Hepatocyte (in vitro differentiated cells): ENCODE data around the gene HLA-E. TPM values are rescaled to one million over a fixed set of nuclear protein-coding genes. Genes with fewer than 3 reads are reported as not detected.
A peak's percentile ranks its signal among the peaks of the same experiment; 100 is the strongest.

Experiments
- DNase-seq: peaks from one replicate; pipeline ENCODE4 v3.0.0-alpha.2; 2016; ENCODE audit warnings: low spot score
- H2AFZ ChIP-seq: fragments of 200-600 bp; sonication (generic); 2 replicates; pipeline ENCODE4 v1.6.0; 2016; ENCODE audit warnings: antibody characterized with exemption, mild to moderate bottlenecking
- H3K27ac ChIP-seq: fragments of 200-600 bp; sonication (generic); 2 replicates; pipeline ENCODE4 v1.5.1; 2016; ENCODE audit warnings: mild to moderate bottlenecking
- H3K27me3 ChIP-seq: fragments of 200-600 bp; sonication (generic); 2 replicates; pipeline ENCODE4 v1.6.1; 2016
- H3K36me3 ChIP-seq: fragments of 200-600 bp; sonication (generic); replicated peaks from 2 replicates; pipeline ENCODE4 v1.5.1; 2016; ENCODE audit warnings: low read depth; ENCODE audit not compliant: insufficient read depth
- H3K4me1 ChIP-seq: fragments of 200-600 bp; sonication (generic); 2 replicates; pipeline ENCODE4 v1.5.1; 2016; ENCODE audit warnings: mild to moderate bottlenecking, moderate library complexity; ENCODE audit not compliant: insufficient read depth
- H3K4me2 ChIP-seq: fragments of 200-600 bp; sonication (generic); 2 replicates; pipeline ENCODE4 v1.6.0; 2016
- H3K4me3 ChIP-seq: fragments of 200-600 bp; sonication (generic); 2 replicates; pipeline ENCODE4 v1.5.1; 2016; ENCODE audit warnings: mild to moderate bottlenecking
- H3K79me2 ChIP-seq: fragments of 200-600 bp; sonication (generic); 2 replicates; pipeline ENCODE4 v1.6.0; 2017; ENCODE audit warnings: mild to moderate bottlenecking
- H3K9me2 ChIP-seq: fragments of 200-600 bp; sonication (generic); replicated peaks from 2 replicates; pipeline ENCODE4 v1.6.0; 2017; ENCODE audit warnings: mild to moderate bottlenecking; ENCODE audit not compliant: insufficient read depth
- H3K9me3 ChIP-seq: fragments of 200-600 bp; sonication (generic); 2 replicates; pipeline ENCODE4 v1.5.1; 2016; ENCODE audit warnings: low read depth, mild to moderate bottlenecking
- H4K20me1 ChIP-seq: fragments of 200-600 bp; sonication (generic); 2 replicates; pipeline ENCODE4 v1.6.0; 2016; ENCODE audit warnings: mild to moderate bottlenecking; ENCODE audit not compliant: insufficient read depth, poor library complexity, severe bottlenecking
- CTCF ChIP-seq: fragments of 200-600 bp; sonication (generic); IDR thresholded peaks from 2 replicates; pipeline ENCODE4 v1.5.1; 2016; ENCODE audit warnings: antibody characterized with exemption, mild to moderate bottlenecking; ENCODE audit not compliant: poor library complexity
- EZH2 ChIP-seq: fragments of 200-600 bp; sonication (generic); IDR thresholded peaks from 2 replicates; pipeline ENCODE4 v1.6.1; 2016; ENCODE audit warnings: antibody characterized with exemption, mild to moderate bottlenecking, borderline replicate concordance
- EZH2phosphoT487 ChIP-seq: fragments of 200-600 bp; sonication (generic); IDR thresholded peaks from one replicate; pipeline ENCODE4 v1.6.1; 2018; ENCODE audit warnings: antibody characterized with exemption, mild to moderate bottlenecking, low read depth, moderate library complexity; ENCODE audit not compliant: unreplicated experiment, severe bottlenecking
- WGBS: methylation state at CpG from one replicate; pipeline ENCODE4 v1.1.6; 2016; ENCODE audit warnings: low lambda C conversion rate; ENCODE audit errors: missing lambda C conversion rate; 5-methylcytosine and 5-hydroxymethylcytosine counted together
- polyA plus RNA-seq: library from polyadenylated mRNA; unstranded; fragments of >200 nt; fragmentation: Nextera tagmentation; extraction: Ambion mirVana; gene quantifications from 2 replicates; pipeline ENCODE4 v1.2.1, GENCODE V29; 2016
- total RNA-seq: library from RNA; depleted of rRNA; stranded (reverse); fragments of >200 nt; gene quantifications from 2 replicates; pipeline ENCODE4 v1.2.3, GENCODE V29; 2014

HLA-E gene
- total RNA-seq (155 and 158 TPM in 2 replicates), polyA plus RNA-seq (141 and 163 TPM in 2 replicates)

GRCh38 chr6:30489081-30490025 lies at the start of gene HLA-E:
Gene HLA-E (plus strand): TSS chr6:30489509. CDS start chr6:30489532, 23 bp downstream.
- H3K4me3 ChIP-seq, result peak within 1 kb of the TSS; percentile 66
- H3K9me3 ChIP-seq, result no peaks in the 10 kb centered on the region
- no peaks in the 10 kb centered on the region for H3K36me3 ChIP-seq
- H2AFZ ChIP-seq, result peak within 1 kb of the TSS; percentile 43
- WGBS, result 9% methylated on average over 54 of the region's 68 CpGs
- TF ChIP-seq CTCF (no peak), EZH2 (no peak), EZH2phosphoT487 (no peak)
- H3K27ac ChIP-seq, result peak within 1 kb of the TSS; percentile 94
- H3K9me2 ChIP-seq, result no peaks in the 10 kb centered on the region
- peaks cover 7% of the 10 kb centered on the region for H3K4me1 ChIP-seq
- peaks cover 12% of the 10 kb centered on the region for H3K79me2 ChIP-seq
- peaks cover 10% of the 10 kb centered on the region for H4K20me1 ChIP-seq
- peak within 1 kb of the TSS; percentile 86 for H3K4me2 ChIP-seq
- no peaks in the 10 kb centered on the region for H3K27me3 ChIP-seq
- peak; percentile 98 for DNase-seq

- Histone ChIP-seq H3K9me3 (no peaks in the 10 kb centered on the region), H3K4me3 (no peak overlapping the region), H3K9me2 (no peaks in the 10 kb centered on the region), H3K27ac (no peak overlapping the region), H3K79me2 (no peaks in the 10 kb centered on the region), H2AFZ (no peak overlapping the region), H3K36me3 (no peaks in the 10 kb centered on the region), H3K4me2 (no peak overlapping the region), H4K20me1 (no peaks in the 10 kb centered on the region), H3K27me3 (peaks cover 82% of the 10 kb centered on the region), H3K4me1 (no peaks in the 10 kb centered on the region)
- TF ChIP-seq EZH2 (no peak), CTCF (no peak), EZH2phosphoT487 (no peak)
- DNase-seq, result no peak
- 69% methylated on average over 3 of the region's 3 CpGs for WGBS
Observed at GRCh38 chr6:30441171-30441570, 48.1 kb upstream of the HLA-E start.

- H3K4me2 ChIP-seq, result peak overlapping the region; percentile 39
- no peak overlapping the region for H2AFZ ChIP-seq
- H3K27me3 ChIP-seq, result peaks cover 94% of the 10 kb centered on the region
Observed at GRCh38 chr6:30443657-30444450, 45.5 kb upstream of the HLA-E start.

More at GRCh38 chr6:30443657-30444450, 45.5 kb upstream of the HLA-E start:
- no peaks in the 10 kb centered on the region for H3K79me2 ChIP-seq
- TF ChIP-seq CTCF (no peak), EZH2 (no peak), EZH2phosphoT487 (no peak)
- H3K9me3 ChIP-seq, result no peaks in the 10 kb centered on the region
- no peaks in the 10 kb centered on the region for H4K20me1 ChIP-seq
- H3K27ac ChIP-seq, result no peak overlapping the region
- H3K9me2 ChIP-seq, result no peaks in the 10 kb centered on the region
- no peaks in the 10 kb centered on the region for H3K36me3 ChIP-seq
- DNase-seq, result peak; percentile 49
- H3K4me3 ChIP-seq, result no peak overlapping the region
- WGBS, result 51% methylated on average over 8 of the region's 20 CpGs
- no peaks in the 10 kb centered on the region for H3K4me1 ChIP-seq
